DMS53 treated with DMSO at 0.1 percent for 48 hours (cell line): ENCODE measurements around the gene DISP3.

Source experiments
- DNase-seq: peaks from one replicate; lab custom pipeline; 2025; ENCODE audit not compliant: unreplicated experiment; lab: John Stamatoyannopoulos, UW

The DISP3 gene

DNA sequence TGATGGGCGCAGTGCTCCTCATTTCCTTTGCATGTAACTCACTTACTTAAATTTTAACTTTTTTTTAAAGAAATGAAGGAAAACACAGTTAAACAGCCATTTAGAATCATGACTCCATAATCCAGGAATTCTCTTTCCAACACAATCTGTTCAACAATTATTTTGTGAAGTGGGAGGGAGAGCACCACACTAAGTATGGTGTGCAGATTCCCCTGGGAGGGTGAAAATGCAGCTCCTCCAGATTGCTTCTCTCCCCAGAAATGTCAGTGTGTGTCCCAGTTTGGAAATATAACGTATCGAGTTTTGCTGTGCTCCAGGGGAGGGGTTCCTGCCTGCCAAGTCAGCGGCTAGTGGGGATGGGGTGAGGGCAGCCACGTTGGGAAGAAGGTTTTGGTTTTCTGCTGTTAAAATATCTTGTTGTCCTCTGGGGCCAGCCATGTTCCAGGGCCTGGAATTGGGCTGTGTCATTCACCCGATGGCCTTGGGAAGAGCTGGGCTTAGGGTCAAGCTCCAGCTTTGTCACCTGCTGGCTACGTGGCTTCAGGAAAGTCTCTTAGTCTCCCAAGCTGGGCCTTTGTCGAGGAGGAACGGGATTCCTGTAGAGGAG, 17.3 kb upstream of the DISP3 start:
- DNase-seq, result no peak

GRCh38 chr1:11462224-11462923, 16.6 kb upstream of the DISP3 start:
- no peak for DNase-seq

- DNase-seq, result no peak
Observed at GRCh38 chr1:11463177-11463576, 15.8 kb upstream of the DISP3 start.

DNA sequence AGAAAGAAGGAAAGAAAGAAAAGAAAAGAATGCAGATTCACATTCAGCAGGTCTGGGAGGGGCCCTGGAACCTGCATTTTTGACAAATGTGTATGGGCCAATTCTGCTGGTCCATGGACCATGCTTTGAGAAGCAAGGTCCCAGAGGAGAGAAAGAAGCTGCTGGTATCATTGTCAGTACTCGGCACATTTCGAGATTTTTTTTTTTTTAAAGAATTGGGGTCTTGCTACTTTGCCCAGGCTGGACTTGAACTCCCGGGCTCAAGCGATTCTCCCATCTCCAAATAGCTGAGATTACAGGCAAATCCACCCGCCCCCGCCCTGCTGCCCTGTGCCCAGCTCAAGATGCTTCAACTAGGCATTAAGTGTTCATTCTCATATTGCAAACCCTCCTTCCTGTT, 13.6 kb upstream of the DISP3 start:
- DNase-seq, result no peak

DNA sequence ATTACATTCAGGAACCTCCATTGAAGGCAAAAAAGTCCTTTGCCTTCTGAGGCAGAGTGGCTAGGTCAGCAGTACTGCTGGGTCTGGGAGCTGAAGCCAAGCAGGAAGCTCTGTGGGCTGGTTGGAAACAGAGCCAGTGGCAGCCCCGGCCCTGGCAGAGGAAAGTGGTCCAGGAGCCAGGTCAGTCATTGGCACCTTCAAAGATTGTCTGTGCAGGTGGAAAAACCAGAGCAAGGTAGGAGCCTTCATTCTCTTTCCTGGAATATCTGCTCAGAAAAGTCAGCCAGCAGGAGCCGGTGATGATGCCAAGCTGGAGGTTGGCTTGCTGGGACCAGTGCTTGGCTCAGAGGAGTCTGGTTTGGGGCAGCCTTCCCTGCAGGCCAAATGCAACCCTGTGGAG, 12.5 kb upstream of the DISP3 start:
- DNase-seq, result no peak

DNA sequence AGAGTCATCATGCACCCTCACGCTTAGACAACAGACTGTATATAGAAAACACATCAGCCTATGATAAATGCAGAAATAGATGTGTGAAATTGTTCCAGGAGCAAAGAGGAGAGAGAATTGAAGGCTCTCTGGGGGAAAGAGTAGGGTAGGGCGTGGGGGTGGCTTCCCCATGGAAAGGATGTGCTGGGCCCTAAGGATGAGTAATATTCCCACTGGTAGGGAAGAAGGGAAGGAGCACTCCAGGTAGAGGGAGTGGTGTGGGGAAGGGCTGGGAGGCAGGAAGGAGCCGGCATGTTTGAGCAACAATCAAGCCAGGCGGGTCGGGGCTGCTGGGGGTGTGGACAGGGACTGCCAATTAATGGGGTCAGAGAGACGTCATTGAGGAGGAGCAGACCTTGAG, 10.1 kb upstream of the DISP3 start:
- DNase-seq, result no peak

DNA sequence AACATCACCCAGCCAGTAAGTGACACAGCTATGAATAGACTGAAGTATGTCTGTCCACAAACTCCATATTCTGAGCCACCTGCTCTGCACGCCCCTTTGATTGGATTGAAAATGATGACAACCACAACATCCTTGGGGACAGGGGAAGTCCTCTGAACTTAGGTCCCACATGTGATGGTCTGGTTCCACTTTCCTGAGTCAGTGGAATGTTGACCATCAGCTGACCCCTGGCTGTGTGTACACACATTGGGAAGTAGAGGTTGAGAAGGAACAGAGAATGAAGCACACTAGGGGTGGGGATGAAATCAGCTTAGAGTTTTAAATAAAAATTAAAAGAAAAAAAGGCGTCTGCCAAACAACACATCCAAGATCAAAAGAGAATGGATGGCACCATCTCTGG, 8.0 kb upstream of the DISP3 start:
- no peak for DNase-seq

- DNase-seq, result no peak
Observed at GRCh38 chr1:11471473-11471872, 7.5 kb upstream of the DISP3 start.

DNA sequence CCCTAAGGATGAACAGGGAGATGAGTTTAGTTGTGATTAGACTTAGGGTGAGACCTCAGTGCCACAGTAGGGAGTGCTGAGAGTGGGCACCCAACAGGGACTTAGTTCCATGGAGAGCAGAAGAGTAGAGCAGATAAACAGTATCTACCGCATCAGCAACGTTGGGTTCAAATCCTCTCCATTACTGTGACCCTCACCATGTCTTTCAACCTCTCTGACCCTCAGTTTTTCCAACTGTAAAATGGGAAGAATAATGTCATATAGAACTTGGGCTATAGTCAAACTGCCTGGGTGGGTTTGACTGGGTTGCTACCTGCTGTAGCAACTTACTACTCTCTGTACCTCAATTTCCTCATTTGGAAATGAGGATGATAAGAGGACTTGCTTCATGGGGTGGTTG, 6.7 kb upstream of the DISP3 start:
- DNase-seq, result no peak

- DNase-seq, result no peak
Observed at GRCh38 chr1:11472741-11473140, 6.2 kb upstream of the DISP3 start.

GRCh38 chr1:11473491-11474034, 5.4 kb upstream of the DISP3 start:
- no peak for DNase-seq

DNA sequence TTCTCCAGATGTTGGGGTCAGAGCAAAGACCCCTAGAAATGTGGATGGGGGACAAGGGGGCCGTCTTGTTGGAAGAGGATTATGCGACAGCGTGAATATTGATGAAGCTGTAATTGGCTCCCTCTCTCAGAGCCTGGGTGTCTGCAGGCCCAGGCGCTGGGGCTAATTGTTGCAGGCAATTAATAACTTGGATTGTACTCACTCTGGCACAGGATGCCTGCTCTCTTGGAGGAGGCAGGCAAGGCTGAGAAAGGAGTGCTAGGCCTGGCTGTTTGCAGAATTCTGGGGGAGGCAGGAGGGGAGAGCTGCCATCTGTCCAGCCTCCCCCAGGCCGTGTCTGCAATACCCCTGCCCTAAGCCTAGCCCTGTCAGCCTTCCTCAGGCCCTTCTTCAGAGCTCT, 4.1 kb upstream of the DISP3 start:
- no peak for DNase-seq

DNA sequence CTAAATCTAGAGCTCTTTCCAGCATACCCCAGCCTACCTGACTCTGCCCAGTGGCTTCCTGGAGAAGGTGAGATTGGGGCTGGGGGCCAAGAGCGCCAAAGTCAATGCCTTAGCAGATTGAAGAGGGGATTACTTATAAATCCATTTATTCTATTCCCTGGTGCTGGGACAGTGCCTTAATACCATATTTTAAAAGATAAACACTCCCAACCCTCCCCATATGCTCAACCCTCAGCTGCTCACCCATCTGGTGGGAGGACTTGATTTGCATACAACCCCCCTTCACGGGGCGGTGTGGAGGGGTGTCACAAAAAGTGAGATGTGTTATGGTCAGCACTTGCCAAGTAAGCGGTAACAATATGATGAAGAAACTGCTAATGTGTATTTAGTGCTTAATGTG, 3.2 kb upstream of the DISP3 start:
- no peak for DNase-seq

DNA sequence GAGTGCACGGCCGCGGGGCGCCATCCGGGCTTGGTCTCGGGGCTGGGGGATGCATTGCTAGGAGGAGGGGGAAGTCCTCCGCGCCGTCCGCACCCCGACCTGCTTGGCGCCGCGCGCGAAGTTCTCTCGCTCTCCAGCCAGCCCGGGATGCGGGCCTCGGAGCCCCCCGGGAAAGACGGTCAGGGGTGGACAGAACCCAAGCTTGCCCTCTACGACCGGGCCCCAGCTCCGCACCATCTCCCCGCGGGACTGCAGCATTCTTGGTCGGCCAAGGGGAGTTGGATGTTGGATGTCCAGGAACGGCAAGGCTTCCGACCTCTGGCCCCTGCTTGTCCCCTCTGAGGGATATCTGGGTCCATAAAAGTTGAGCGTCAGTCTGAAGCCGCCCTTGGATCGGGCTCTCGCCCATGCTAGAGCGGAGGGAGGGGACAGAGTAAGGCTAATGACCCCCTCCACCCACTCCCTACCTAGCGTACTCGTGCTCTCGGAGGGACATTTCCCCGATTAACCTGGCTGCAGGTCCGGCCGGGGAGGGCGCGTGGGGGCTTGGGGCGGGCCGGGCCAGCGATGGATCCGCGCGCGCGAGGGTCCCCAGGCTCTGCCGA, 522 bp downstream of the DISP3 start:
- no peak for DNase-seq

GRCh38 chr1:11481019-11481418, 2.1 kb downstream of the DISP3 start:
- no peak for DNase-seq

DNA sequence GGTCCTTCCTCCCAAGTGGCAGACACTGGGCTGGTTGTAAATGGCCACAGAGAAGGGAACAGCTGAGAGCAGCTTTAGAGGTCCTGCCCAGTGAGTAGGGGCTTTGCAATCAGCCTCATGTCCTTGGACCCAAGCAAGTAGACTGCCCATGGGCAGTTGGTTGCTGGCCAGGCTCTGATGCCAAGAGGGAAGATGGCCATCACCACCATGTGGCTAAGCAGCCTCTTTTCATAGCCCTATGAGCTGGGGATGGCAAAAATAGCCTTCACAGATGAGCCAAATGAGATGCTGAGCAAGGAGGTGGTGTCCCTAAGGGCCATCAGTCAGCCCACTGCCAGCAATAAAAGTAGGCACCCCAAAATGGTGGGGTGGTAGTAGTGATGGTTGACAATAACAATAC, 3.2 kb downstream of the DISP3 start:
- no peak for DNase-seq

- DNase-seq, result no peak
Observed at GRCh38 chr1:11482701-11483479, 3.9 kb downstream of the DISP3 start.

GRCh38 chr1:11483581-11484320, 4.8 kb downstream of the DISP3 start:
- DNase-seq, result no peak

DNA sequence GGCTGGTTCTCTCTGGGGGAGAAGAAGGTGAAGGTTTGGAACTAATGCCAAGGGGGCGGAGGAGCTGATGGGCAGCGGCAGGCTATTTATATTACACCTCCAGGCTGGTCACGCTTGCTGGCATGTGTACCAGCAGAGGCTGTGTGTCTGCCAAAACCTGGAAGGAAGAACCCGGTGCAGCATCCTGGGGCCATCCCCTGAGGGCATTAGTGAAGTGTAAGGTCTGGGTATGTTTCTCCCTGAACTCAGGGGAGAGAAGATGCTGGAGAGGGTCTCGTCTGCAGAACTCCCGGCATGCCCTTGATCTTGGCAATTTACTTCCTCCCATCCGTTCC, 5.3 kb downstream of the DISP3 start:
- DNase-seq, result no peak

DNA sequence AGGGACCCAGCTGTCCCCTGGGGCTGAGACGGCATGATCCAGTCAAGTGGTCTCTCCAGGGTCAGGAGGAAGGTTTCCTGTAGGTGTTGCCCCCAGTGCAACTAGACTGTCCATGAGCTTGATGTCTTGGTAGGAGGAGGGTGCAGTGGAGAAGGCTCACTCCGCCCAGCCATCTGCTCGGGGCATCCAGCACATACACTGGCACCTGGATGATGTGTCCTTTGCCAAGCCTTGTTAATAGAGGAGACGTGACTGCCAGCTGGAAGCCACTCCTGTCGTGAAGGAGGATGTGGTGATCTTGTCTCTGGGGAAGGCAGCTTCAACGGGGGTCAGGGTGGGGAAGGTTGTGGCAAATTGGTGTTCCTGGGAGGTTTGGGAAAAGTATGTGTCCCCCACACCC, 6.2 kb downstream of the DISP3 start:
- no peak for DNase-seq
